Embryonic facial prominence (tissue), 1 donor: ENCODE data around the gene EVA1A.
"Not testable (repeated sequence)": the region's sequence is repeated elsewhere in the genome, so short reads cannot be mapped to it uniquely, and the experiment has no call there.

Experiments
- DNase-seq: peaks from one replicate; pipeline ENCODE4 v3.0.0-alpha.2; 2016; ENCODE audit errors: extremely low spot score

The EVA1A gene

DNA sequence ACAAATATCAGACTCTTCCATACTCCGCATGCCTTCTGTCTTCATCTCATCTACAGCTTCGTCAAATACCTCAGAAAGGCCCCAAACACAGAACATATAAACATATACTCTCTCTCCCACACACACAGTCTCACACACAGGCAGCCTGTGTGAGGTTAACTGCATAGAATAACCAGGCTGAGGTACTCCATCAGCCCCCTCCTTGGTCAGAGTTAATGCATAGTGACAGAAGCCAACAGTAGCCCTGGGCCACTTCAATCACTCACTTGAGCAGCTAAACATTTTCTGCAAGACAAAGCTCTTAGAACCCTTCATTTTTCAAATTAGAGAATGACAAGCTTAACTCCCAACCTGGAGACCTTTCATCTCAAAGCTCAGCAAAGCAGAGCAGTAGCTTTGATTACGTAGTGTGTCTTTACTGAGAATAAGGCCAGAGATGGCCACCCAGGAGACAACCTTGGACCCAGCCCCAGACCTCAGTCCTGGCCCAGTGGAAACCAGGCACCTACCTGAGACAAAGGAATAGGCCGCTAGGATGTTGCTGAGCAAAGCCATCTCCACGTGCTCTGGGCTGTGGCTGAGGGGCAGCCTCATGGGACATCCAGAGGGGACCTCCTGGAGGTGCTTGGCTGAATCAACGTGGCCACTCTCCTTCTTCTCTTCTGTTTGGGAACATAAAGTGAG is 43.0 kb downstream of the EVA1A start:
- DNase-seq = no peak

DNA sequence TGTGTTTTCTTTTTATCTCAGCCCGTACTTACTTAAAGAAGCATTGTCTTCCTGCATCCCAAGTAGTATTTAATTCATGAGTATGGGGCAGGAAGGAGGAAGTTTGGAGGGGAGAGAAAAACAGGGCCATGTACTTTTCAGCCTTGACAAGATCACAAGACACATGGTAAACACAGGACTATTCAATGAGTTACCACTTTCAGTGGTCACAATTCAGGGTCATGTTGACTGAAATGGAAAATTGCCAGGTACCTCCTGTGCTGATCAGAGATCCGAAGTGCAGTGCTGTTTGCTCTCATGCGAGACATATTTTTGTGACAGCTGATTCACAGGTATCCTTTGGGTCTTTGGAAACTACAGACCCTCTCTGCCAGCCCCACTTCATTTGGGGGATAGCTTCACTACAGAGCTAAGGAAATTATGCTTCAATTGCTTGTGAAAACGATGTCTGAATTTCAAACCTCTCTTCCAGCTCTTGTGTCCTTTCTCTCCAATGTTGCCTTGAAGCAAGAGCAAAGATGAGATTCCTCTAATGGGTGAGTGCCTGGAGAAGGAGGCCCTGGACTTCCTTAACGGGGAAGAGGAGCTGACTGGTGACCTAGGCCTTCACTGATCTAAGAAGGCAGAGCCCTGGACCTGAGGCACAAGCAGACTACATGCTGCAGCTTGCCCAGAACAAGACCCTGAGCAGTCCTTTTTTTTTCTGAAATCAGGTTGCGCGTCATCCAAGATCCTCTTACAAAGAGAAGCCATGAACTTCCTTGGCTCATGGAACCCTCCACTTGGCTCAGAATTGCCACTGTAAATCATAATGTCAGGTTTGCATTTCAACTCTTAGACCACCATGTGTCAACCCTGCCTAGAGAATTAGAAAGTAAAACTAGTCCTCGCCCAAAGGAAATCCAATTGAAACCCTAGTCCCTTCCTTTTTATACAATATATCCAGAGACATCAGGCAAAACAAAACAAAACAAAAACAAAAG is 44.1 kb downstream of the EVA1A start:
- no peak for DNase-seq

DNA sequence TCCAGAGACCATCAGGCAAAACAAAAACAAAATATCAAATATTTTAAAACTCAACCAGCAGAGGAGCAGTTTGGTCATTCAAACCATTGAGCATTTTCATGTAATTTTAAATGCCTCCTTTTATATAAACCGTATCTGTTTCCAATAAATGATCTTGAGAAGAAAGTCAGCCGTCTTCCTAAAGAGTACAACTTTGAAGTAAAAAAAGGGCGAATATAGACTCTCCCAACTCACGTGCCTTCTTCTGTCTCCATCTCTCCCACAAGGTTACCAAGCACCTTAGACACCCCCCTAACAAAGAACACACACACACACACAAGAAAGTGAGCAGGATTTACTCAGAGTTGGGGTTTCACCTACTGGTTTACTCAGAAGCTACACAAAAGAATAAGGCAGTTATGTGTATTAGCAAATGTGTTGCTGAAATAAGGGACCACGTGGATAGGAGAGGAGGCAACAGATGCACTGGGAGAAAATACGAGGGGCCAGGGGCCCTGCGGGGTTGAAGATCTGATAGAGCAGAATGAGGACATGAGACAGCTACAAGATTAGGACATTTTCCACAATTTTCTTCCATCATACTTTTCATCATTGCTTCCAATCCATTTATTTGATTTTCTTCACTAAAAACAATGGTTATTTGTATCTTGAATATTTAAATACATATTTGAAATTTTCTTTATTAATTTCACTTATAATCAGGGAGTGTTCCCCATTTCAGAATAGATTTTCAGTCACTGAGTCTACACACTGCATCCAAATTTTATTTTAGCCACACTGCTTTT is 45.0 kb downstream of the EVA1A start:
- DNase-seq = no peak

DNA sequence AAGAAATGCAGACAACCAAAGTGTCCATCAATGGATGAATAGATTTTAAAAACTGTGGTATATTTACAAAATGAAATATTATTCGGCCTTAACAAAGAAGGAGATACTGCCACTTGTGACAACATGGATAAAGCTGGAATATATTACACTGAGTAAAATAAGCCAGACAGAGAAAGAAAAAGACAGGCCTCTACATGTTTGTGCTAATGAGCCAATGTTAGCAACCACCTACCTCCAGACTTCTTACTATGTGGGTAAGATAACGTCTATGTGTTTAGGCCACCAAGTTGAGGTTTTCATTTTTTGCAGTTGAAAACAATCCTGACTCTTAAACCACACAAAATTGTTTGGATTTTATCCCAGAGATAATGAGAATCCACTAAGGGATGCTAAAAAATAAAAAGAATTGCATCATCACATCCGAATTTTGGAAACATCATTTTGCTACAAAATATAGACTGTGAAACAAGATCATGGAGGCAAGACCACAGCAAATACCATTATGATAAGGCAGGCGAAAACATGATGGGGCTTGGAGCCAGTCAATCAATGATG is 47.0 kb downstream of the EVA1A start:
- DNase-seq = no peak

DNA sequence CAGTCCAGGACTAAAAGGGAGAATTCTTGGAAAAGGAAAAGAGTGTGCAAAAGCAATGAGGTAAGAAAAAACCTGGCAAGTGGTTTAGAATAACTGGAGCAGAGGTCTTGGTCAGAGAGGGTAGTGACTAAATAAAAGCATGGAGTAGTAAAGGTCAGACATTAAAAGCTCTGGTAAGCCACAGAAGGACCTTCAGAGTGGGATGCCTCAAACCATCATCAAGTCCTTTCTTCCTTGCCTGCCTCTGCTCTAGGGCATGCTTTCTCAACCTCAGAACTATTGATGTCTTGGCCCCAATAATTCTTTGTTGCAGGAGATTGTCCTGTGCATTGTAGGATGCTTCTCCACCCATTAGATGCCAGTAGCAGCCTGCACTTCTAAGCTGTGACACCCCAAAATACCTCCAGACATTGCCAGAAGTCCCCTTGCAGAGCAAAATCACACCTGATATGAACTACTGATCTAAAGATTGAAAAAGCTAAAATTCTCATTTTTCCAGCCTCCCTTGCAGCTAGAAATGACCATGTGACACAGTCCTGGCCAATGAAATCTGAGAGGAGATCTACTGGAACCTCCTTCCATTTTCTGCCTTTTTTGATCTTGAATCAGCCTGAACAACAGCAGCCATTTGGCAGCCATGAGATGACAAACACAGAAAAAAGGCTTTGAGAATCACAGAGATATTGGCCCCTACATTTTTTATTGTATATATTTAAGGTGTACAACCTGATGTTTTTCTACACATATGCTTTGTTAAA is 48.1 kb downstream of the EVA1A start:
- DNase-seq = no peak

DNA sequence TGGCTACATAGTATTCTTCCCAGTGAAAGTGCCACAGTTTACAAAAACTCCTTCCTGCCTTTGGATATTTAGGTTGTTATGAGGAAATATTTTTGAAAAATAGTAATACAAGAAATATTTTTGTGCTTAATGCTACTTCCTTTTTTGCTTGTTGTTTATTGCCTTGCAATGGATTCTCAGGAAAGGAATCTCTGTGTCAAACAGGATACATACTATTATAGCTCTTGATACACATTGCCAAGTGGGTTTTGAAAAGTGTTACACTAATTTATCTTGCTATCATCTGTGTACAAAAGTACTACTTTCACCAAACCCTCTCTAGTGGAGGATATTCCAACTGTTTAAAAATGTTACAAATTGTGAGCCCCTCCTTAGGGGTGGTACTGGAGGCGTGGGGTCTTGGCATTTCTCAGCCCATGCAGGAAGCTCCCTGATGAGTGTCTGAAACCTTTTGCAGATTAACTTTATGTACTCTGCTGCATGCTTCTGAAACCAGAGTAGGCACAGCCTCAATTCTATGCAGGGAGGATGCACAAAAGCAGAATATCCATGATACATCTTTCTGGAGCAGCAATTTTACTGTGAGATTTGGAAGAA is 54.5 kb downstream of the EVA1A start:
- no peak for DNase-seq

DNA sequence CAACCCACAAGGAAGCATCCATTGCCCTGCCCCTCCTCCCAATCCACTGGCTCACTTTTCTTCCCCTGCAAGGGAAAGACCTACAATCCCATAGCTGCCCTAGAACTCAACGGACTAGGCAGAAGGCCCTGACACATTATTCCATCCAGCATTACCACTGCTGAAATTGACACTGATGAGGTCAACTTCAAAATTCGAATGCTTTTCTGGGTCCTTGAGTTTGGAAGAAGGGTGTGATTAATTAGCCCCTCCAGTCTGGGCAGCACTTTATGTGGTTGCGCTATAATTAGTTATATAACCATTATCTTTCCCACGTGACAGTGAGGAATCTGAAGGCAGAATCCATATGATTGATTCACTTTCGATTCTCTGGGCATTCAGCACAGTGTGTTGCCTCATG is 55.7 kb downstream of the EVA1A start:
- DNase-seq = no peak

DNA sequence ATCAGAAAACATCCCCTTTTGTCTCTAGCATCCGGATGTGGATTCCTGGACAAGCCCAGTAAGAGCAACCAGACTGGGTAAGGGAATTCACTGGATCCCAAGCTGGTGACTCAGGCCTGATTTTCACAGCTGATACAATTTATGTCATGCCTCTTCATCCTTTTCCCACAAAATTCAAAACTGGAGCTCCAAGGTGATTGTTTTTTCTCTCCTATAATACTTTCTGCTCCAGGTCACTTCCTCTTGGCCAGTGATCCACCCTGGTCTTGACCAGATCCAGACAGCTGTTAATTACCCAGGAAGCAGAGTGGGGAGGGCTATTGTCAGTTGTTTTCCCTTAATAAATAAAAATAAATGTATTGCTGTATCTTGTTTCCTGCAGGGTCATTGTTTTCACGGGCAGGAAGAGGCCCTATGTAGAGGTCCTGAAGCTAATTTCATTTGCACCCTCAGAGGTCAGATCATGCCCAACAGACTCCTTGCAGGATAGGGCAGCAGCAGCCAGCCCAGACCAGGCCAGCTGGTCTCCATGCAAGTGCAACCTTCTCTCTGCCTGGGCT is 57.6 kb downstream of the EVA1A start:
- no peak for DNase-seq

DNA sequence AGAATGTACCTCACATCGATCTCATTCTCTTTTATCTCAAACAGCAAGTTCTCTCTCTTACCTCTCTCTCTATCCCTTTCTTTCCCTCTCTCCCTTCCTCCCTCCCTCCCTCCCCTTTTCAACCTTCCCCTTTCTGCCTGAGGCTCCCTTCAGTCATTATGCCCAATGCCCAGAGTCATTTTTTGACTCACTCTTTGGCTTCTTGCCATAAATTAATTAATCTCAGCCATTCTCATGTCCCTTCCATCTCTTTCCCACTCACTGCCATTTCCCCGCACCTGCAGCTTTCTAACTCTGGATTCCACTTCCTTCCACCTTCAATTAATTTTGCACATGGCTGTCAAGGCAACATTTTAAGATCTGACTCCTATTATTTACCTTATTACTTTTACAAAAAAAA is 60.1 kb downstream of the EVA1A start:
- DNase-seq = no peak

DNA sequence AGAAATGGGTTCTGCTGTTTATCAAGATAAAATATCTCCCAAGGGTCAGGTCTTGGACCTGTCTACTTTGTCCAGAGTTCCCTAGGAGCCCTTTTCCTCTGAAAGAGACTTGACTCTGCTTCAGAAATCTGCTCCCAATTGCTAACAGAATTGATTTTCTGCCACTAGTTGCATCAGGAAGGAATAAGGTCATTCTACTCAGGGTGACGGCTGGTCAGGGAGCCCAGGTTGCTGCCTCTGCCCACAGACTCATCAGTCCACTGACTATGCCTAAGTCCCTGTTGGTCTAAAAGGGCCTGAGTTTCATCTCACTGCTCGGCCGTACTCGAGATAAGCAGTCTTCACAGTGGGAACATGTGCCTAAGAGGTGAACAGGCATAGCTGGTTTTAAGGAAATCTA is 61.2 kb downstream of the EVA1A start:
- no peak for DNase-seq

DNA sequence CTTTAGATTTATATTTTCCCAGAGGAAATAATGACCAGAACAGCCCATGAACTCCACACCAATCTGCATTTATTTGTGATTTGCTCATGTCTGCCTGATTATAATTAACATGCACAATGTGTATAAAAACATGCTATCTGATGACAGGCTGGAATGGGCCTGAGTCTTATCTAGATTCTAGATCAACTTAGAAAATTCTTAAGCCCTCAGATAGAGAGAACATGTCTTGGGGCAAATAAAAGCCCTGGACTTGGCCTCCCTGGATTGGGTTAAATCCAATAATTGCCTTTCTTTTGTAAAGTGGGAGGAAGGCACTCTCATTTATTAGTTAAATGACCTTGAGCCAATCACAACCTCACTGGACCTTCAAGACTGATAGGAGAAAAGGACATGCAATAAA is 61.8 kb downstream of the EVA1A start:
- DNase-seq = no peak

DNA sequence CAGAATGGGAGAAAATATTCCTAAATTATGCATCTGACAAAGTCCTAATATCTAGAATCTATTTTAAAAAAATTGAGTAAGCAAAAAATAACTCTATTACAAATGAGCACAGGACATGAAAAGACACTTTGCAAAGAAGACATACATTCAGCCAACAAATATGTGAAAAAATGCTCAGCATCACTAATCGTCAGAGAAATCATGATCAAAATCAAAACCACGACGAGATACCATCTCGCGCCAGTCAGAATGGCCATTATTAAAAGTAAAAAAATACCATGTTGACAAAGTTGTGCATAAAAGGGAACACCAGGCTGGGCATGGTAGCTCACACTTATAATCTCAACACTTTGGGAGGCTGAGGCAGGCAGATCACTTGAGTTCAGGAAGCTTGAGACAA is 63.5 kb downstream of the EVA1A start:
- DNase-seq = no peak

DNA sequence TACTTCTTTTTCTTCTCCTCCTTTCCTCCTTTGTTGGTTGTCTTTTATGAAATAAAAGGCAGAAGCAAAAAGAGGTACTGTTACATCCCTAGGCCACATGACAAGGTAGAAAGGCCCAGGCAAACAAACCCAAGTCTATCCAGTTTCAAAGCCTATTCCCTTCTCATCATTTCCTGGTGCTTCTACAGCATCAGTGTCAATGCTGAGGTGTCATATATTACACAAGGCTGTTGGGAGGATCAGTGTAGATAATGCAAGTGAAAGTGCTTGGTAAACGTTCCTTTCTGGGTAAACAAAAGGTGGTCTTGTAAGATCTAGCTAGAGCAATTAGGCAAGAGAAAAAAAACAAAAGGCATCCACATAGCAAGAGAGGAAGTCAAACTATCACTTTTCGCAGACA is 64.9 kb downstream of the EVA1A start:
- no peak for DNase-seq

DNA sequence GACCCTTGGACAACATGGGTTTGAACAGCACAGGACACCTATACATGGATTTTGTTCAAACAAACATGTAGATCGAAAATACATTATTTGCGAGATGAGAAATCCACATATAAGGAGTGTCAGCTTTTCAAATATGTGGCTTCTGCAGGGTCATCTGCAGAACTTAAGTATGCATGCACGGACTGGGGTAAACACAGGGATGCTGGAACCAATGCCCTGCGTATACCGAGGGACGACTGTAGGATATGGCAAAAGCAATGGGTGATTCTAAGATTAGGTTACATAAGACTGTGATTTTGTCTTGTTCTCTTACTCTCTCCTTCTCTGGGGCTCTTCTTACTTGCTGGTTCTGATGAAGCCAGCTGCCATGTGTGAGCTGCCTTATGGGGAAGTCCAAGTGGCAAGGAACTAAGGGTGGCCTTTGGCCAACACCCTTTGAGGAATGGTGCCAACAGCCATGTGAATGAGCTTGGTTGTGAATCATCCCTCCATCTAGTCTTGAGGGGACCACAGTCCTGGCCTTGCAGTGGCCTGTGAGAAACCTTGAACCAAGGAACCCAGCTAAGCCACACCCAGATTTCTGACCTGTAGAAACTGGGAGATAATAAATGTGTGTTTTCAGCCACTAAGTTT is 66.5 kb downstream of the EVA1A start:
- no peak for DNase-seq

DNA sequence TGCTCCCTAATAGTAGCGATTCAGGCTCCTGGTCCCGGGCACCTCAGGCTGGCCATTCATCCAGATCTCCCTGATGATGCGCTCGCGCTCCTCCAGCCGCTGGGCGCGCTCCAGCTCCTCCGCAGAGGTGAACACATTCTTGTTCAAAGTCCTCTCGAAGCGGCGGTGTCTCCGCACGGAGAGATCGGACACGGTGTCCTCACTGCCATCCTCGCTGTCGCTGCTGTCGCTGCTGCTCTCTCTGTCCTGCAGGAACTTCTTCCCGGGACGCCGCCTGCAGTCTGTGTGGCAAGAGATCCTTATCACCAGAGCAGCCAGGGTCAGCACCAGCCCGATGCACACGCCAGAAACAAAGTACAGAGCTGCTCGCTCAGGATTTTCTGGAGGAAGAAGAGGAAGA is 67.5 kb downstream of the EVA1A start:
- DNase-seq = no peak

DNA sequence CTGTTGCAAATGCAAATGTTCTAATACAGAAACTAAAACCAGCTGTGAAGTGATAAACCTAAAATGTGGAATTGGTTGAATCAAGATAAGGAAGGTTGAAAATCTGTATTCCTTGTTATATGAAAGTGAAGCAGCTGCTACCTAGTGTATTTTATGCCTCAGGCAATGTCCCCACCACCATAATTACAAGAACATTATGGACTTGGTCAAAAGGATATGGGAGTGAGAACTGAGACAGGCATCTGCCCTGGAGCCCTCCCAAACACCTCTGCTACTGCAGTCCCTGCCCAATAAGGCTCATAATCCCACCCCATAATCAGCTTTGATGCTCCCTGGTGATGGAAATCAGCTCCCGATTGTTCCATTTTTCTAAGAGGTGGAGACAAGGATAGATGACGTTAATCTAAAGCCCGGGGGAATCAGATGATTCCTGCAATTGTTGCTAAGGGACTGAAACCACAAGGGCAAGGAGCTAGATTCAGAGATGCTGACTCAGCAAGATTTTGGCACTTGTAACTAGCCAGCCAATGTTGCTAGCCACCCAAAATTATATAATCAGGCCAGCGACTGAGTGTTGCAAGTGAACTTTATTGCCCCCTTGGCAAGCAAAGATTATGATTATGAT is 69.5 kb downstream of the EVA1A start:
- no peak for DNase-seq

DNA sequence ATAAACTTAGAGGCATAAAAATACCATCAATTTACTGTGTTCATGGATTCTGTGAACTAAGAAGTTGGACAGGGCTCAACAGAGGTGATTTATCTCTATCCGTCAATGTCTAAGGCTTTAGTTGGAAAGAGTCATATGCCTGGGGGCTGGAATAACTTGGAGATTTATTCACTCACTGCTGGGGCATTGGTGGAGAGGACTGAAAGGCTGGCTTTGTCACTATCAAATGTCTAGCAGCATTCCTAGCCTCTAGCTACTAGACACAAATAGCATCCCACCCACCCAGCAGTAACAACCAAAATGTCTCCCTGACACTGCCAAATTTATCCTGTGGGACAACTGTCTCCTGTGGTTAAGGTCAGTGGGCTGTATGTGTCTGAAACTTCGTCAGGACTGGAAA is 71.0 kb downstream of the EVA1A start:
- DNase-seq = no peak

DNA sequence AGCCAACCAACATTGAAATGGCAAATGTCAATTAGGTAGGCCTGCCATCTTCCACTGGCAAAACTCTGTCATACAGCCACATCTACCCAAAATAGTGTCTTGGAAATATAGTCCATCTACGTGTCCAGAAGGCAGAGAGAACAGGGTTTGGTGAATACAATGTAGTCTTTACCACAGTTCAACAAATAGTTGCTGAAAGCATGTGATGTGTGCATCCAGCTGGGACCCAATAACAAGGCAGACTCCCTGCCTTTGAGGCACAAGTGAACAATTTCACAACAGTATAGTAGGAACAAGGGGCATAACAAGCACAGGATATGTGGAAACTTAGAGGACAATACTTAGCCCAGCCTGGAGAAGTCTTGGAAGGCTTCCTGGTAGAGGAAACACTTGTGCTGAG is 72.6 kb downstream of the EVA1A start:
- DNase-seq = no peak

DNA sequence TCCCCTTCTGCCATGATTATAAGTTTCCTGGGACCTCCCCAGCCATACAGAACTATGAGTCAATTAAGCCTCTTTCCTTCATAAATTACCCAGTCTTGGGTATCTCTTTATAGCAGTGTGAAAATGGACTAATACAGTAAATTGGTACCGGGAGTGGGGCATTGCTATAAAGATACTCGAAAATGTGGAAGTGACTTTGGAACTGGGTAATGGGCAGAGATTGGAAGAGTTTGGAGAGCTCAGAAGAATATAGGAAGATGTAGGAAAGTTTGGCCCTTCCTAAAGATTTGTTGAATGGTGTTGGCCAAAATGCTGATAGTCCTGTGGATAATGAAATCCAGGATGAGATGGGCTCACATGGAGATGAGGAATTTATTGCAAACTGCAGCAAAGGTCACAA is 74.0 kb downstream of the EVA1A start:
- not testable (repeated sequence) for DNase-seq

DNA sequence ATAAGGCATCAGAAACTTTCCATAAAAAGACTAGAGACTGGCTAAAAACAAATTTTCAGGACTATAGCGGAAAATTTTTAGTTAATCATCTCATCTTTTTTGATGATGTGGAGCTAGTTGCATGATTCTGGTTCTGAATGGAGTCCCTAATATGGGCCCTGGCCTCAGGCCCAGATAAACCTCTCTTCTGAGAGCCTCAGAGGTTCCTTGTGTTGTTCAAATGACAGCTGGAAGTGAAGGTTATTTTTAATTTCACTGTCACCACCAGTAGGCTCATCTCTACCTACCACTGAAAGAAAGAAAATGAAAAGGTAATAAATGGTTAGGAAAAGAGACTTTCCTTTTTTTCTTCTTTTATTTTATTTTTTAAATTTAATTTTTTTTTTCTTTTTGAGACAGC is 75.9 kb downstream of the EVA1A start:
- no peak for DNase-seq
